Measurements from ENCODE around the gene KDM4B.

Gene KDM4B

DNA sequence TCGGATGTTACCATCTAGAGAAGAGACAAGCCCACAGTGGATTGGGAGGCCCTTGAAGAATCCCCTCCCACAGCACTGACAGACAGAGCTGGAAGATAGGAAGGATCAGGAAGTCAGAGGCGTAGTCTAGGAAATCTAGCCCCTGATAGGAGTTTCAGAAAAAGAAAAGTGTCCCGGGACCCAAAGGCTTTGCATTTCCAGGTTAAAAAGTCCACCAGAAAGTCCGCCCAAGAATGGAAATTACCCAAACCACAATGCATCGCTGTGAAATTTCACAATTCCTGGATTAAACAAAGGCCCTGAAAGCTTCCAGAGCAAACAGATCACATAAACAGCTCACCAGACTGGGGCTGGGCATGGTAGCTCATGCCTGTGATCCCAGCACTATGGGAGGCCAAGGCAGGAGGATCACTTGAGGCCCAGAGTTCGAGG lies 146.9 kb downstream of the KDM4B start:
- DNase-seq (ENCODE audit: insufficient read length, low spot score) (no peak), FAIRE-seq (no peak)

GRCh38 chr19:5116292-5116691 lies 147.4 kb downstream of the KDM4B start:
- DNase-seq (ENCODE audit: insufficient read length, low spot score), result no peak
- no peak for FAIRE-seq

- FAIRE-seq (no peak), DNase-seq (ENCODE audit: insufficient read length, low spot score) (no peak)
These were observed 148.5 kb downstream of the KDM4B start for GRCh38 chr19:5117421-5117820.

GRCh38 chr19:5118026-5118425 lies 149.1 kb downstream of the KDM4B start:
- no peak for FAIRE-seq

GRCh38 chr19:5119297-5119998 lies 150.5 kb downstream of the KDM4B start:
- DNase-seq (ENCODE audit: insufficient read length, low spot score) (no peak), FAIRE-seq (no peak)

More at GRCh38 chr19:5118026-5118425, 149.1 kb downstream of the KDM4B start:
- no peak for DNase-seq (ENCODE audit: insufficient read length, low spot score)

- FAIRE-seq, result no peak
- DNase-seq (ENCODE audit: insufficient read length, low spot score), result no peak
These were observed 151.4 kb downstream of the KDM4B start for GRCh38 chr19:5120321-5120720.

DNA sequence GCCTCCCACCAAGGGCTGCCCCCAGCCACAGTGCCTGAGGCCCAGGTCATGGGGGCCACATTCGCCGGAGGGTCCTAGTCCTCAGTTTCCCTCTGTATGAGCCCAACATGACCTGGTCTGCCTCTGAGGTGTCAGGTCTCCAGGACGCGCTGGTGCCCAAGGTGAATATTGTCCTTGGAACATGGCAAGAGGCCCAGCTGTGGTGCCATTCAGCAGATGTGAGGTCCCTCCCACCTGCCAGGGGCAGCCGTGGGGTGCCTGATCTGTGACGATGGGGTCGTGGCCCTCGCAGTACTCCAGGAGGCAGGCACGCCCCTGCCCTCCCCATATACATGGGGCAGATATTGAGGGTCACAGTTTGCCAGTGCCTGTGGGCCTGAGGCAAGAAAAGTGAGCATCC lies 151.9 kb downstream of the KDM4B start:
- FAIRE-seq, result no peak
- DNase-seq (ENCODE audit: insufficient read length, low spot score), result no peak

DNA sequence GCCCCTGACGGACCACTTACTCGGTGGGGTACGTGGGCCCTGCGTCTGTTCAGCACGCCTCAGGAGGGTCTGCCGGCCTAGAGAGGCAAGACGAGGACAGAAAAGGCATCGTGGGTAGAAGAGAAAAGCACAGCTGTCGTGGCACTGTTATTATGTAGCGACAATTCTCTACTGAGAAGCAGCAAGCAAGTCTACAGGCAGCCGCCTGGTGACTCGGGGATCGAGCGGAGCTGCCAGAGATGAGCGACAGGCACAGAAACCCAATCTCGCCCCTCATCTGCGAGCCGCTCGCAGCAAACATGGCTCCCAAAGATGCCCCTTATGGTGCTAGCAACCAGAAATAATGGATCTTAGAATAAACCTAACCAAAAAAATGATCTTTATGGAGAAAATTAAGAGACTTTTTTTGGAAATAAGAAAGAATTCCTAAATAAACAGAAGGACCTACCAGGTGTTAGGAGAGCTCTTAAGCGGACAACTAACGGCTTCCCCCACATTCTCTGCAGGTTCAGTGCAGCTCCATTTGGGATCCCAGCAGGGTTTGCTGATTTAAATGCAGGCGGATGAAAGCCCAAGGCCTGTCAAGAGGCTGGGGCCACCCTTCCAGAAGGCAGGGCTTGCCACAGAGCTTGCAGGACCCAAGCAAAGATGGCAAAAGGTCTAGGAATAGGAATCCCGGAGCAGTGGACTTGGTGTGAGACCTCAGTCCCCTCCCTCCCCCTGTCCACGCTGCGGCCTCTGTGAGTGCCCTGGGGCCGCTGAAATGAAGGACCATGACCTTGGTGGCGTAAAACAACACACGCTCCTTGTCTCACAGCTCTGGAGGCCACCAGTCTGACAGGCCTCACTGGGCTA lies 152.6 kb downstream of the KDM4B start:
- FAIRE-seq, result no peak
- no peak for DNase-seq (ENCODE audit: insufficient read length, low spot score)

- FAIRE-seq (no peak), DNase-seq (ENCODE audit: insufficient read length, low spot score) (no peak)
These were observed 153.1 kb downstream of the KDM4B start for GRCh38 chr19:5122121-5122400.

GRCh38 chr19:5122671-5123409 lies 153.9 kb downstream of the KDM4B start:
- FAIRE-seq (no peak), DNase-seq (ENCODE audit: insufficient read length, low spot score) (no peak)

DNA sequence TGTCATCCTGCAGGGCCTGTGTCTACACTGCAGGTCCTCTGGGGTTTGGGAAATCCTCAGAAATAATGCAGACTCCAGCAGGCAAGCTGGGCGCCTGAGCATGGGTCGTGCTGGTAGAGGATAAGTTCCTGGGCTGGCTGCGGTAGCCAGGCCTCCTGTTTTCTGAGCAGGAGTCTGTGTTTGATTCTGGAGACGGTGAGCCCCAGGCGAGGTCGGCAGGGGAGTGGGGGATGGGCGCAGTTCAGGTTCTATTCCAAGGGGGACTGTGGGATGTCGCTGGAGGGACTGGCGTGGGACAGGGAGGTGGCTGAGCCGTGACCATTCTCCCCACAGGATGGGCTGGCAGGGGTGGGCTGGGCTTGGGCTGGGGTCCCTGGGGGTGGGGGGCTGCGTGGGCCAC lies 154.7 kb downstream of the KDM4B start:
- DNase-seq (ENCODE audit: insufficient read length, low spot score), result no peak
- FAIRE-seq, result no peak

- DNase-seq (ENCODE audit: insufficient read length, low spot score), result no peak
- FAIRE-seq, result no peak
These were observed 155.4 kb downstream of the KDM4B start for GRCh38 chr19:5124111-5124855.

GRCh38 chr19:5125376-5125775 lies 156.5 kb downstream of the KDM4B start:
- FAIRE-seq, result no peak
- no peak for DNase-seq (ENCODE audit: insufficient read length, low spot score)

- no peak for FAIRE-seq
These were observed 157.0 kb downstream of the KDM4B start for GRCh38 chr19:5125797-5126497.

DNA sequence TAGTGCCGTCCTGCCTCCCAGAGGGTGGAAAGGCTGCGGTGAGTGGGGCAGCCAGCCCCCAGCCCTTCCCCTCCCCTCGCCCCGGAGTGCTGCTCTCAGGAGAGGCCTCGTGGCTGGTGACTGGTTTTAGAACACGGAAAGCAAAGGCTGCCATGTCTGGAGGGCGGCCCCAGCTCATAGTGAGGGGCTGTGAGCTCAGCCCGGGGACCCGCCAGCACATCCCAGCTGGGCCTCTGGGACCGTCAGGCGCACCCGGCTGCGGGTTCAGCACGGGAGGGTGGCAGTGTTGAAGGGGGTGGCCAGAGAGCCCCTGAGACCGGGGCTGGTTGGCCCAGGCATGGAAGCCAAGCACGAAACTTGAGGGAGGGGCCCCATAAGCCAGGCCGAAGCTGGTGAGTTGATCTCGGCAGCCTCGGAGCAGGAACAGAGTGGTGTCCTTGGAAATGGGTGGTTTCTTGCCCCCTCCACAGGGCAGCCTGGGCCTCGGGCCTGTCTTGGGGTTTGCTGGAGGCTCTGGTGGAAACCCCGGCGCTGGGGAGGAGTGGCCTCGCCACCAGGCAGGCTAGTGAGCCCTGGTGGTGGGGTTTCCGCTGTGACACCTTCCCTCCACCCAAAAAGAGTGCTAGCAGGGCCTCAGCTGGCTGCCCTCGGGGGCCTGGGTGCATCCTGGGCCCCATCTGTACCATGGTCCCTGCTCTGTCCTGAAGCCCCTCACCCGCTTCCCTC lies 157.7 kb downstream of the KDM4B start:
- FAIRE-seq, result peak; percentile 83
- peak; percentile 77 for DNase-seq (ENCODE audit: insufficient read length, low spot score)

More at GRCh38 chr19:5125797-5126497, 157.0 kb downstream of the KDM4B start:
- DNase-seq (ENCODE audit: insufficient read length, low spot score), result no peak

GRCh38 chr19:5127717-5128116 lies 158.8 kb downstream of the KDM4B start:
- FAIRE-seq, result peak; percentile 37
- no peak for DNase-seq (ENCODE audit: insufficient read length, low spot score)

- FAIRE-seq (peak; percentile 76), DNase-seq (ENCODE audit: insufficient read length, low spot score) (no peak)
These were observed 159.5 kb downstream of the KDM4B start for GRCh38 chr19:5128251-5128935.

GRCh38 chr19:5128936-5129389 lies 160.1 kb downstream of the KDM4B start:
- DNase-seq (ENCODE audit: insufficient read length, low spot score) (no peak), FAIRE-seq (no peak)

- DNase-seq (ENCODE audit: insufficient read length, low spot score) (no peak), FAIRE-seq (peak; percentile 11)
These were observed 160.8 kb downstream of the KDM4B start for GRCh38 chr19:5129691-5130090.

All from GM19239 (cell line).